HG03342 (cell line): ENCODE measurements around the gene CDKAL1.
"Not testable (repeated sequence)": the region's sequence is repeated elsewhere in the genome, so short reads cannot be mapped to it uniquely, and the experiment has no call there.

ENCODE experiments used
- ATAC-seq: cut with Tn5 transposase; IDR thresholded peaks from one replicate; pipeline ENCODE4 v1.9.1; 2021; ENCODE audit warnings: mild to moderate bottlenecking, moderate library complexity; ENCODE audit not compliant: unreplicated experiment

CDKAL1 gene

DNA sequence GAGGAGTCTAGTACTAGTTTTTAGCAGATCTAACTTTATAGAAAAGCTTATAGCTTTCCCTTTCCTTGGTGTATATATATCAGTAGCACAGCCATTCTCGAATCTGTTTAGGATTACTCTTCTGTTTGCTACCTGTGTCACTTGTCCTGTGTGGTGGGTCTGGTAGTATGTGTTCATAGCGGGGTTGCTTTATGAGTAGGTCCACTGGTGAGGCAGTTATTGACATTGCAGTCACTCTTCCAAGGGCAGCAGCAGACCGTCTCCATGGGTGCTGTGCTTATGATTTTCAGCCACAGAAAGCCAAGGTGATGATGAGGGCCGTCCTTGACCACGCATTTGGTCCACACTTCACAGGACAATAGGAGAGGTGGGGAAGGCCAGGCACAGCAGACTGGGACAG lies 171.5 kb downstream of the CDKAL1 start:
- ATAC-seq = no peak

DNA sequence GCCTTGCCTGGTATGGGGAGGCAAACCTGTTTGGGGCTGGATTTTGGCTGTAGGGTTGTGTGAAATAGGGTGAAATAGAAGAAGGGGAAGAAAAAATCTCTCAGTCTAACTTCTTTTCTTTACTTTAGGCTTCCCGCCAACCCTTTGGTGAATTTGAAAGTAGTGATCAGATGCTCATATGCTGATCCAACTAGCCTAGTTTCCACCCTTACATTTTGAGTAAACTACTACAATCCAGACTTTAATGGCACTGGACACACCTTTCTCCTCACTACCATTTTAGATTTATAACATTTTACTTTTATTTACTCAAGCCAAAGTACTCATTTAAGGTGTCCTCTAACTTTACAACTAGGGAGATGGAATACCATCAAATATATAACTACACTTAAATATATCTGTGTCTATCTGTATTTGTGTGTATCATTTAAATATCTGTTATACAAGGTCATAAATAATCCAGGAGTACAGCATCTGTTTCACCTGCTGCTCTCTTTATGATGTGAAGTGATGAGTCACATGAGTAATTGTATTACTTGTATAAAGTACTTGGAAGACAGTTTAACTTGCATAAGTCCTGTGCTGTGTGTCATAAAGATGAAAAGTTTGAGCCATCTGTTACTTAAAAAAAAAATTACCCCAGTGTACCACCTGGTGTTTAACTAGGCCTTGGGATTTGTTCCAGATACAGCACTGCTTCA lies 172.1 kb downstream of the CDKAL1 start:
- no peak for ATAC-seq

DNA sequence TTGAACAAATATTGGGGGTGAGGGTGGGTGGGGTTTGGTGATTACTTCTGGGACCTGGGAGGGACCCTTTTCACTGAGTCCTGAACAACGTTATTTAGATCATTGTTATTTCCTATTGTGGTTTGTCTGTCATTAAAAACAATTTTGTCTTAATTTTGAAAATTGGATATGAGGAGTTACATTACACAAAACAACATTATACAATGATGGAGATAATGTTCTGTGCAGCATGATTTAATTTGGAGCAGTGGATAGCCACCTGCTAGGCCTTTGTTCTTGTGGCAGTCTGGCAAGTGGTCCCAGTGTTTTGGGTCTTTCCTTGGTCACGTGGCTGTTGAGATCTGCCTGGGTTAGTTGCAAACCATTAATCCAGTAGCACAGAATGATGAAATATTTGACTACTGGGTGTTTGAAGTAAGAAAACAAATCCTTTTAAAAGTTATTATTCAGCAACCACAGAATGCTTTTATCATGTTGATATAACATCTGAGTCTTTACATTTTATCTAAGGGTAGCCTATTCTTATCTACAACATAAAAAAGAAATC lies 172.8 kb downstream of the CDKAL1 start:
- no peak for ATAC-seq

DNA sequence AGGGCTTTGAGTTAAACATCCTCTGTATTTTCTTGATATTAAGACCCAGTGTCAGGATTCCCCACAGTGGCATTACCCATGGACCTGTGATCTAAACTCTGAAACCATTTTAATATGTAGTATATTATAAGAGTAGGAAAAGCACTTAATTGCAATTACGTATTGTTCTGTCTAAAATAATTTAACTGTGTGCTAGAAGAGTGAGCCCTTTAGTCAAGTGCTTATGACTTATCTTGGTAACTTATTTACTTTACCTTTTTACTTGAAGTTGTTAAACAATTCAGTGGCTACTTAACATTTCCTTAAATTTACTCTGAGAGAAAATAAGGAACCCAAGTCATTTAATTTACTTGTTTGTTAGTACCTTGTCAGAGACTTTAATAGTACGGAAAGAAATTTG lies 173.6 kb downstream of the CDKAL1 start:
- ATAC-seq = no peak

DNA sequence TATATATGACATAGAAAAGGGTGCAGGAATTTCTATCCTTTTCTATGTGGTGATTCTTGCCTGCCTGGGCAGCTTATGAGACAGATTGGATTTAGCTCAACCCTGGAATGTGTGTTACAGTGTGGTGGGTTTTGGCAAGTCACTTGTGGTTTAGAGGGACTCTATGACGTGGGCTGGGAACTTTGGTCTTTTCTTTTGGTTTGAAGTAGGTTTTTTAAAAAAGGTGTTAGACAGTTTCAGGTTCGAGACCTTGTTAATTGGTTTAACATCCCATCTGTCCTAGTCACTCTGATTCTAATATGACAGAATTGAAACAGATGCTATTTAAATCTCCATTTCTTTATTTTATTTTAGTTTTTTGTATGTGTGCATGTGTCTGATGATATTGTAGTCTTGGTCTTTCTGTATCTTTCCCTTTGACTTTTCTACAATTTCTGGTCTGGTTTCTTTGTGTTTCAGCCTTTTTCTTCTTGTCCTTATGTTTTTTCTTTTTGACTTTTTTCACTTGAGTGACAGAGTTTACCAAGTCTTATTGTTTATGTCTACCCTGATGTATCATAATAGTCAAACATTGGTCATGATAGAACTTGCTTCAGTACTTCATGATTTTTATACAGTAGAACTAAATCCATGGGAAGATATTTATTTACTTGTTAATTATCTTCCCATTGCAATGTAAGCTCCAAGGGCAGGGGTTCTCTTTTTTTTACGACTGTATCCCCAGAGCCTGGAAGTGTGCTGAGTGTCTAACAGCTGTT lies 174.3 kb downstream of the CDKAL1 start:
- ATAC-seq = peak; percentile 63

DNA sequence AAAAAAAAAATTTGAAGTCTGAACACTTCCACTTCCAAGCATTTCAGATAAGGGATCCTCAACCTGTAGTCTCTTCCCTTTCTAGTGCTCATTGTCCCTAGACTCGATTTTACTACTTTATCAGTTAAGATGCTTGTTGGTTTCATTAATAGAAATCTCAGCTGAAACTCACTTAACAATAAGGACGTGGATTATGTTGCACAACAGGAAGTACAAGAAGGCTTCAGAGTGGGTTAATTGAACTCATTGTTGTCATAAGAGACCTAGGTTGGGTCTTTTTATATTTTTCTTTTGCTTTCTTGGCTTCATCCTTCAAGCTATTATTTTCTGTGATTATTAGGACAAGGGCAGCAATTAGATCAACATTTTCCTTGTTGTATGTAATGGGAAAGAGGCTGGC lies 175.2 kb downstream of the CDKAL1 start:
- no peak for ATAC-seq

DNA sequence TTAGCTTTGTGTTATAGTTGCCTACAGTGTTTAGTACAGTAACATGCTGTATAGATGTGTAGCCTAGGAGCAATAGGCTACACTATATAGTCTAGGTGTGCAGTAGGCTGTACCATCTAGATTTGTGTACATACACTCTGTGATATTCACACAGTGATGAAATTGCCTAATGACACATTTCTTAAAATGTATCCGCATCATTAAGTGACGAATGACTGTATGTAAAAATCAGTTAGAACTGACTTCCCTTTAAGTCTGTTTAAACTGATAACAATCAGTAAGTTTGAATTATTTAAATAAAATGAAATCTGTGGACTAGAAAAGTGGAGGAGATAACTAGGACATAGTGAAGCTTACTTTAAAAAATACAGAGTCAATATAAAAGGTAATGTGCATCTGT lies 176.1 kb downstream of the CDKAL1 start:
- ATAC-seq = no peak

DNA sequence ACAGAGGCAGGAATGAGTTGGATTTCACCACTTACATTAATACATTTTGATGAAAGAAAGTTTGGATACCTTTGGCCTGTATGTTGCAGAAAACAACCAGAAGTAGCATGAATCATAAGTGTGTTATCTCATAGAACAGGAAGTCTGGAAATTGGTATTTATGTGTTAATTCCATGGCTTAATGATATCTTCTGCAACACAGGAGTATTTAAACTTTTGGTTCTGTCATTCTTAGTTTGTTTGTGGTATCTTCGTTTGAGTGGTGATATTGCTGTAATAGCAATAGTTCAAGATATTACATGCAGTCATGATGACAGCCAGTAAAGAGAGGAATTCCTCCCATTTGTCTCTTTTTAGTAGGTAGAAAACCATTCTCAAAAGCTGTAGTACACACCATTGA lies 177.3 kb downstream of the CDKAL1 start:
- no peak for ATAC-seq

DNA sequence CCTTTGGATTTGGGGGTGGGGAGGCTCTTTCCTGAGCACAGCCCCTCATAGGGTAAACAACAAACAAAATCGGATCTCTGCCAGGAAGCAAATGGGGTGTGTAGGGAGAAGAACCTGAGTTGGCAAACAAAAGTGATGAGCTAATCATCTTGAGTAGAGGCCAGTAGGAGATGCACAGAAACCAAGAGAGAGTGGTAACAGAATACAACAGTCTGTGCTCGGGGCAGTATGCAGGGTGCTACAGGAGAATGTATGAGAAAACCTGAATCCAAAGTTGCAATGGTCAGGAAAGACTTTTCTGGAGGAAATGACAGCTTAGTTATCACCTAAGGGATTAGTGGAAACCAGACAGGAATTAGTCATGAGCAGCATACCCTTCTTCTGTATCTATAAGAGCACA lies 177.8 kb downstream of the CDKAL1 start:
- no peak for ATAC-seq

DNA sequence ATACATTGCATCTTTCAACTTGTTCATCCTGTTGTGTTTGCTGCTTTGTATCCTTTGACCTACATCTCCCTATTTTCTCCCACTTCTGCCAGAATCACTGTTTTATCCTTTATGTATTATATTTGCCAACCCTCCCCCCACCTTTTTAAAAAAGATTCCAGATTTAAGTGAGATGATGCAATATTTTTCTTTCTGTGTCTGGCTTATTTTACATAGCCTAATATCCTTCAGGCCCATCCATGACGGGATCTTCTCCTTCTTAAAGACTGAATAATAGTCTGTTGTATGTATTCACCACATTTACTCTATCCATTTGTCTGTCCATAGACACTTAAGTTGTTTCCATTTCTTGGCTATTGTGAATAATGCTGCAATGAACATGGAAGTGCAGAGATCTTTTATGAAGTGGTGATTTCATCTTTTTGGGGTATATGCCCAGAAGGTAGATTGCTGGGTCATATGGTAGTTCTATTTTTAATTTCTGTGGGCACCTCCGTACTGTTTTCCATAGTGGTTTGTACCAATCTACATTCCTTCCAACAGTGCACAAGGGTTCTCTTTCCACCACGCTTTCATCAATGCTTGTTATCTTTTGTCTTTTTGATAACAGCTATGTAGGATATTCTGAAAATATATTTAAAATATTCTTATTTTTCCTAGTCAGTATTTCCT lies 181.0 kb downstream of the CDKAL1 start:
- no peak for ATAC-seq

DNA sequence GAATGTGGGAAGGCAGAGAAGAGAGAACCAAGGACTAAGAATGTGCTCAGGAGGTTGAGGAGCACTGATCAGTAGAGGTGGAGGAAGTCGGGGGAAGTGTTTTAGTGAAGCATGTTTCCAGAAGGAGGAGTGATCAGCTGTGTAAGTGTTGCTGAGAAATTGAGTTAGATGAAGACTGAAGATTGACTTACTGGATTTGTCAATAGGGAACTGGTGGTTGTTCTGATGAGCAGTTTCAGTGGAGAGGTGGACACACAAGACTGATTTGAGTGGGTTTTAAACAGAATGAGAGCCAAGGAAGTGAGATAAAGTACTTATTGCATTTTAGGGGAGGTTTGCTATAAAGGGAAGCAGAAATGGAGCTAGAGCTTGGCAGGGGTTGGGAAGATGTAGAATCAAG lies 182.6 kb downstream of the CDKAL1 start:
- peak; percentile 80 for ATAC-seq

DNA sequence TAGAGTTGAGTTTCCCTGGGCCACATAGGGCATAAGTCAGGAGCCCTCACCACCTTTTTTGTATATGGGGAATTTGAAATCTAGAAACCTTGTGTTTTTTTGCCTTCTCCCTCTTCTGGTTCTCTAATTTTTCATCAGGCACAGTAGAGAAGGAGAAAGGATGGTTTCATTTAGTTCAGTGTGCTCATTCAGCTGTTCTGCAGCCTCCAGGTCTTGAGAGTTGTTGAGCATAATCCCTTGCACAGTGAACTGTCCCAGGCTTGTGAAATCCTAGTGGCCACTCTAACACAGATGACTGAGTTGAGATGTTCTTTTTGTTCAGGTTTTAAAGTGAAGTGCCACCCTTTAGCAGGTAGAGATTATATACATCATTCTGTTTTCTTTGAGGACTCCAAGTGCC lies 183.5 kb downstream of the CDKAL1 start:
- ATAC-seq = no peak

DNA sequence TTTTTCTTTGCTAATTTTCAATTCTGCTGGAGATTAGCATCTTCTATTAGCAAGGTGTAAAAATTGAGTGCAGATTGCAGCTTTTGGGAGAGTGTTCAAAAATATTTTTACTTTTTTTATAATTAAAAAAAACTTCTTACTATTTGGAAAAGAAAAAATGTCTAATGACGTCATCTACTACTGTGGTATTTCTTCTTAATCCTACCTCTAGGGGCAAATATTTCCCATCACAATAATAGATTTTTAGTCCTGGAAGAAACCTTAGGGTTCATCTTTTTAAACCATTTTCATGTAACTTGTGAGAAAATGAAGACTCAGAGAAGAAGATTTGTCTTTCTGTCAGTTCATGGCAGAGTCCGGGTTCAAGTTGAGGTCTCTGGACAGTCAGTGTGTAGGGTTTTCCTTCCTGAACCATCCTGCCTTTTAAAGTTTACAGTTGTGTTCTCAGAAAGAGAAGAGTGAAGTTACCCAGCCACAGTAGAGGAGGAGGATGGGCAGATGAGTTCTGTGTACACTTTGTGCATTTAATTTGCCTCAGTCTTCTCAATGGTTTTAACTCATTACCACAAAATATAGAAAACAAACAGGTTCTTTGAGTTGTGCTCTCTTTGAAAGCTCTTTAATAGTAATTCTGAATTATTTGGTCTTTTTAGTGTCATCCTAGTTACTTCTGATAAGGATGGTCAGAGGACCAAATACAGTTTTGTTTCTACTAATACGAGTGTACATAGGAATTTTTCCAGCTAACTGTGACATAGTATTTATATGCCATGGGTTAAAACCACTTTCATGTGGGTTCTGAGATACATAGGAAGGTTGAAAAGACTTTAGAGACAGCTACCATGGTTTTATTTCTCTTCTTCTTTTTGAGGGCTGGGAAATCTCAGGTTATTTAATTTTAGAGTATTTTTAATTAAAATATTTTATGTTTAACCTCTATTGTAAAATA lies 184.7 kb downstream of the CDKAL1 start:
- no peak for ATAC-seq

DNA sequence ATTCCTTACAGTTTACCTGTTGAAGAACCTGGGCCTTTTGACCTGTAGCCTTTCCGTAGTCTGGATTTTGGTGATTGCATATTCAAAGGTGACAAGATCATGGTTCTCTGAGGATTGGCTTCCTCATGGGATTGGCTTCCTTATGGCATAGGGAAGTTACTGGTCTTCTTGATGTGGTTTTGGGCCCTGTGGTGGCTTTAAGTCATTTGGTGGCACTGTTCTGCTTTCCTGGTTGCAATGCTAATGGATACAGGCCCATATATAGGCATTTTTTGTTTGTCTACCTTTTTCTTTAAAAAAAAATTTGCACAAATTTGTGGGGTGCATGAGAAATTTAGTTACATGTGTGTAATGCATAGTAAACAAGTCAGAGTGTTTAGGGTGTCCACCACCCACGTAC lies 185.7 kb downstream of the CDKAL1 start:
- no peak for ATAC-seq

DNA sequence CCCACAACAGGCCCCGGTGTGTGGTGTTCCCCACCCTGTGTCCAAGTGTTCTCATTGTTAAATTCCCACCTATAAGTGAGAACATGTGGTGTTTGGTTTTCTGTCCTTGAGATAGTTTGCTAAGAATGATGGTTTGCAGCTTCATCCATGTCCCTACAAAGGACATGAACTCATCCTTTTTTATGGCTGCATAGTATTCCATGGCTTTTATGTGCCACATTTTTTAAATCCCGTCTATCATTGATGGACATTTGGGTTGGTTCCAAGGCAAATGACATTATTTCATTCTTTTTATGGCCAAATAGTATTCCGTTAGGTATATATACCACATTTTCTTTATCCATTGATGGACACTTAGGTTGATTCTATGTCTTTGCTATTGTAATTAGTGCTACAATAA lies 186.9 kb downstream of the CDKAL1 start:
- ATAC-seq = not testable (repeated sequence)

DNA sequence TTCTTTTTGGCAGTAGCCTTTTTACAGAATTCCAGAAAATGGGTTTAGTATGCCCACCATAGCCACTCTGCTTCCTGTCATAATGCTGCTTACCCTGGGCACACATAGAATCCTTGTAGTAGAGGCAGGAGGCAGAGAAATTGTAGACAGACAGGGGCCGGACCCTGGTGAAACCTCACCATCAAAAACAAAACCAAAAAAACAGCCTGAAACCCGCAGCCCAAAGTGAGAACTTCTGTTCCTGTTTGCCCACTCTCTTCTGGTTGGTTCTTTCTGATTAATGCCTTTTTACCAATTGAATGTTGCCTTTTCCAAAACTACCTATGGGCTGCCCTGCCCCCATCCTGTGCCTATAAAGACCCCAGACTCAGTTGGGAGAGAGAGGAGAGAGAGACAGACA lies 188.2 kb downstream of the CDKAL1 start:
- ATAC-seq = no peak

DNA sequence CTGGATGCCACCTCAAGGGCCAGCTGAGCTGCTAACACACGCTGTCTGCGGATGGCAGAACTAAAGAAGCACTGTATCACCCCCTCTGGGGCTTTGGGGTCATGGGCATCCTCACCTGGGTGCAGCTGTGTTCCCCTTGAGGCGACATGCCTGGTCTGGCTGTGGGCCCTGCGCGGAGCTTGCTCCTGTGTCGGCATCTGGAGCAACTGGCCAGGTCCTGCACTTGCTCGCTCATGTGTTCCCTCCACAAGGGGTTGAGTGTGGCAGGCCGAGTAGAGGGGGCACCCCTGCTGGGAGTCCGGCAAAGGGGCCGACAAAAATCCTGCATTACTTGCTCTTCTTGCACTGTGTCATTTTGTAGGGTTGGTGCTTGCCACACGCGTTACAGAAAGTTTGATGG lies 189.0 kb downstream of the CDKAL1 start:
- ATAC-seq = no peak

DNA sequence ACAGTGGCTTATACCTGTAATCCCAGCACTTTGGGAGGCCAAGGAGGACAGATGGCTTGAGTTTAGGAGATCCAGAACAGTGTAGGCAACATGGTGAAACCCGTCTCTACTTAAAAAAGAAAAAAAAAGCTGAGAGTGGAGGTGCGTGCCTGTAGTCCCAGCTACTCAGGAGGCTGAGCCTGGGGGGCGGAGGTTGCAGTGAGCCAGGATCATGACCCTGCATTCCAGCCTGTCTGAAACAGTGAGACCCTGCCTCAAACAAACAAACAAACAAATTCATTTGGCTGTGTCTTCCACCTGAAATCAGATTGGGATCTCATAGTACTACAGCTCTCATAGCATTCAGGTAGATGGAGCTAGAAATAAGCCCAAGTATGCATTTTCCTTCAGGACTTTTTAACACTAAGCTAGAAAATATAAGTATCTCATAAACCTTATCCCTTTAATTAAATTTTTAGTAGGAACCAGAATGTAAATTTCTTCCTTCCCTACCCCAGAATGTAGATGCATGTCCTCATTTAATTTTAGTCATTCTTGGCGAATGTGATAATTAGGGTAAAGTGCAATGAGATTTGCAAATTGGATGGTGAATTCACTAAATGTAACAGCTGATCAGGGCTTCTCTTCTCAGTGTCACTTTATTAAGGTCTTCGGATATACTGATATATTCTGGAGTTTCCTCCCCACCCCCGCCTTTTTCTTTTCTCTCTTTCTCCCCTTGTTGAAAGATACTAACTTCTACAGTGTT lies 190.4 kb downstream of the CDKAL1 start:
- ATAC-seq = no peak

DNA sequence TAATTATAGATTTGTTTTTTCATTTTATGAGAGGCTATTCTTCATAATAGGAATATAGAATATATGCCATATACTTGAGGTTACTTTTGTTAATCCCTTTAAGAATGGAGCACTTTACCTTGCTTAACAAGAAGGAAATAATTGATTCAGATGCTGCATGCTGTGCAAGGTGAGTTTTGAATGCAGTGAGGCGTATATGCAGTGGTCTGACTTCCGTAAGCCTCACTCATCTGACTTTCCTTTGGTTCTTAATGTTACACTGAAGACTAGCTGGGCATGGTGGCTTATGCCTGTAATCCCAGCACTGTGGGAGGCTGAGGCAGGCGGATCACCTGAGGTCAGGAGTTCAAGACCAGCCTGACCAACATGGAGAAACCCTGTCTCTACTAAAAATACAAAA lies 191.0 kb downstream of the CDKAL1 start:
- not testable (repeated sequence) for ATAC-seq

DNA sequence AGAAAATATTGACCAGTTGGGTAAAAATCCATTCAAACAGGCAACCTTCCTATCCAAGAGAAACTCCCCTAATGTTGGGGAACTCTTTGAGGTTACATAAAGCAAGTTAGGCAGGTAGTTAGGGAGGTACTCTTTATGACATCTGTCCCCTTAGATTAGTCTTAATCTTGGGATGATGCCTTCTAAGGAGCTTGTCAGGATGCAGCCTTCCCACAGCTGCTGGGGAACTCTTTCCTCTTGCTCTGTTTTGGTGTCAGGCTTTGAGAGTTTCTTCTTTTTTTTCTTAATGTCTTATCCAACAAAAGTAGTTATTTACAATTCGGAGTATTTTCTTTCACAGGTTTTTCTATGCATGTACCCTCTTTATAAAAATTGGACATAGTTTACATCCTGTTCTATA lies 194.8 kb downstream of the CDKAL1 start:
- no peak for ATAC-seq
